GM06990 (cell line): ENCODE results near the gene TM7SF2.
"Not testable (repeated sequence)": the region's sequence is repeated elsewhere in the genome, so short reads cannot be mapped to it uniquely, and the experiment has no call there.

Source experiments
- DNase-seq: peaks from one replicate; pipeline ENCODE4 v3.0.0-alpha.2; 2011; ENCODE audit not compliant: insufficient read length; ENCODE audit errors: extremely low read depth
- H3K27me3 ChIP-seq: replicated peaks from 2 replicates; pipeline ENCODE4 v1.6.0; 2011; ENCODE audit warnings: low read length; ENCODE audit not compliant: control insufficient read depth, insufficient read depth
- H3K36me3 ChIP-seq: 2 replicates; pipeline ENCODE4 v1.5.1; 2011; ENCODE audit warnings: low read length; ENCODE audit not compliant: control insufficient read depth, insufficient read depth
- H3K4me3 ChIP-seq: replicated peaks from 2 replicates; pipeline ENCODE4 v1.5.1; 2011; ENCODE audit warnings: low read depth, mild to moderate bottlenecking, control low read depth, low read length
- TF ChIP-seq, protein P1 (sequence below): IDR thresholded peaks from 2 replicates; pipeline ENCODE4 v1.5.1; 2011; ENCODE audit warnings: low read length, control low read depth, mild to moderate bottlenecking, inconsistent platforms; ENCODE audit not compliant: insufficient read depth, poor library complexity, severe bottlenecking

Gene TM7SF2

DNA sequence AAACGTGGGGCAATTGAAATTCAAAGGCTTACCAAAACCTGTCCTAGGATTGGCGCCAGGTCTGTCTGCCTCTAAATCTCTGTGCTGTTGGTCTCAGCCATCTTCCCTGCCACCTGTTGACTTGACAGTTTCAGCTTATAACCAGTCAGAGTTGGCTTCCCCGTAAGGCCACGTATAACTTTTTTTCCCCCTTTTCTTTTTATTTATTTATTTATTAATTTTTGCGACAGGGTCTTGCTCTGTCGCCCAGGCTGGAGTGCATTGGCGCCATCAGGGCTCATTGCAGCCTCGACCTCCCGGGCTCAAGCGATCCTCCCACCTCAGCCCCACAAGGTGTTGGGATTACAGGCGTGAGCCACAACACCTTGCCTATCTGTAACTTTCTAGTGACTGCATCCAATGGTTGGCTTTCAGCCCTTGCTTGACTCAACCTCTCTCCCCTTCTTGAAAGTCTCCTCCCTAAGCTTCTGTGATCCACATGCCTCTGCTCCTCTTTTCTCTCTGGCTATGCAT is 24.0 kb downstream of the TM7SF2 start:
- Histone ChIP-seq H3K4me3 (peak overlapping the region; percentile 97), H3K27me3 (no peaks in the 10 kb centered on the region), H3K36me3 (peaks cover 16% of the 10 kb centered on the region)
- TF ChIP-seq, protein P1, sequence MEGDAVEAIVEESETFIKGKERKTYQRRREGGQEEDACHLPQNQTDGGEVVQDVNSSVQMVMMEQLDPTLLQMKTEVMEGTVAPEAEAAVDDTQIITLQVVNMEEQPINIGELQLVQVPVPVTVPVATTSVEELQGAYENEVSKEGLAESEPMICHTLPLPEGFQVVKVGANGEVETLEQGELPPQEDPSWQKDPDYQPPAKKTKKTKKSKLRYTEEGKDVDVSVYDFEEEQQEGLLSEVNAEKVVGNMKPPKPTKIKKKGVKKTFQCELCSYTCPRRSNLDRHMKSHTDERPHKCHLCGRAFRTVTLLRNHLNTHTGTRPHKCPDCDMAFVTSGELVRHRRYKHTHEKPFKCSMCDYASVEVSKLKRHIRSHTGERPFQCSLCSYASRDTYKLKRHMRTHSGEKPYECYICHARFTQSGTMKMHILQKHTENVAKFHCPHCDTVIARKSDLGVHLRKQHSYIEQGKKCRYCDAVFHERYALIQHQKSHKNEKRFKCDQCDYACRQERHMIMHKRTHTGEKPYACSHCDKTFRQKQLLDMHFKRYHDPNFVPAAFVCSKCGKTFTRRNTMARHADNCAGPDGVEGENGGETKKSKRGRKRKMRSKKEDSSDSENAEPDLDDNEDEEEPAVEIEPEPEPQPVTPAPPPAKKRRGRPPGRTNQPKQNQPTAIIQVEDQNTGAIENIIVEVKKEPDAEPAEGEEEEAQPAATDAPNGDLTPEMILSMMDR, result no peak
- DNase-seq, result no peak

- no peak for DNase-seq
- no peaks in the 10 kb centered on the region for H3K27me3 ChIP-seq
- no peak overlapping the region for H3K4me3 ChIP-seq
- TF ChIP-seq, protein P1, result no peak
- H3K36me3 ChIP-seq, result peaks cover 7% of the 10 kb centered on the region
Observed at GRCh38 chr11:65136515-65137096, 24.9 kb downstream of the TM7SF2 start.

- no peaks in the 10 kb centered on the region for H3K36me3 ChIP-seq
- H3K27me3 ChIP-seq, result no peaks in the 10 kb centered on the region
- no peak overlapping the region for H3K4me3 ChIP-seq
- DNase-seq, result no peak
- TF ChIP-seq, protein P1, result no peak
Observed at GRCh38 chr11:65141896-65142494, 30.3 kb downstream of the TM7SF2 start.

DNA sequence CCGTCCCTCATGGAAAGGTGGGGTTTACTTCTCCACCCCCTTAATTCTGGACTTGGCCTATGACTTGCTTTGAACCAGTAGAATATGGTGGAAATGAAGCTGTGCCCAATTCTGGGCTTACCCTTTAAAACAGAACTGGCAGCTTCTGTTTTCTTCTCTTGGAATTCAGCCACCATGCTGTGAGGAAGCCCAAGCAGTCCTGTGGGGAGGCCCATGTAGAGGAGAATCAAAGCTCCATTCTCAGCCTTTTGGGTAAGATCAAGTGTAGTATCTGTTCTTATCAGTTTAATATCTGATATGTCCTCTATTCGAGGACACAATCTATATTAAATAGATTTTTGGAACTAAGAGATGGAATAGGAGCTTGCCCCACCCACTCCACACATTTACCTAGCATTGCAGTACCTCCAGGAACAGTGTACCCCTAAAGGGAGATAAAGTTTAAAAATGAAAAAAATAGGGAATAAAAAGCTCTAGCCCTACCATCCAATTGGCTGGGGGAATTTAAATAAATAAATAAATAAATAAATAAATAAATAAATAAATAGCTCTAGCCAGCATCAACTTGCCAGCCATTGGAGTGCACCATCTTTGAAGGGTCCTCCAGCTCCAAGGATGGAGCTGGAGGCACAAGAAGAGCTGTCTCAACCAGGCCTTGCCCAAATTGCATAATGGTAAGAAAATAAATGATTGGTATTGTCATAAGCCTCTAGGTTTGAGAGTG is 35.8 kb downstream of the TM7SF2 start:
- TF ChIP-seq, protein P1, result no peak
- Histone ChIP-seq H3K4me3 (no peak overlapping the region), H3K36me3 (no peaks in the 10 kb centered on the region), H3K27me3 (no peaks in the 10 kb centered on the region)
- DNase-seq, result no peak

DNA sequence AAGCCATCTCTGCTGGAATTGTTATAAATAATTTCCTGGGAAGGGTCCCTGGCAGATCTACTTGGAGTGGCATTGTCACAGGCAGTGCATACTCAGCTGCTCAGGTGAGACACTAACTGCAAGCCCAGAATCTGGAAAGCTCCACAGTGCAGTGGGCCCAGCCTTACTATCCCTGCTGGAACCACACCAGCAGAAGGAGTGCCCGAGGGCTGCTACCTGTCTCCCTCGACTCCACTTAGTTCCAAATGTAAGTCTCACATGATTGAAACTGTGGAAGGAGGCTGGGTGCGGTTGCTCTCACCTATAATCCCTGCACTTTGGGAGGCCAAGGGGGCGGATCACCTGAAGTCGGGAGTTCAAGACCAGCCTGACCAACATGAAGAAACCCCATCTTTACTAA is 37.0 kb downstream of the TM7SF2 start:
- DNase-seq, result no peak
- Histone ChIP-seq H3K27me3 (no peaks in the 10 kb centered on the region), H3K36me3 (no peaks in the 10 kb centered on the region), H3K4me3 (no peak overlapping the region)
- TF ChIP-seq, protein P1, result no peak

- H3K36me3 ChIP-seq, DNase-seq, H3K4me3 ChIP-seq, H3K27me3 ChIP-seq: not testable (repeated sequence)
Observed at GRCh38 chr11:65150131-65150508, 38.4 kb downstream of the TM7SF2 start.
